Measurements from ENCODE around the gene SH3RF3.

GRCh38 chr2:109168716-109169115 lies 39.7 kb downstream of the SH3RF3 start:
- TF ChIP-seq CTCF (optimal IDR thresholded peaks at IDR 0.05 in 1 of 3, IDR thresholded peaks at IDR 0.05 in 1 of 3, conservative IDR thresholded peaks at IDR 0.05 in 1 of 3; ENCODE audit: extremely low read depth in 1 of 3, insufficient read depth in 2 of 3, low read length in 3 of 3): no peak
- no peak for TF ChIP-seq EZH2 (IDR thresholded peaks at IDR 0.05; ENCODE audit: low read length)

Measured in keratinocyte (primary cell).